Anterior cingulate cortex (tissue), 58 donors: Measurements from ENCODE around the gene AGRP.

Experiments
- DNase-seq, 58 donors: peaks; one replicate each; lab custom pipeline; 2025; lab: John Stamatoyannopoulos, UW

Gene AGRP

GRCh38 chr16:67447508-67448076 lies 35.8 kb downstream of the AGRP start:
- peak in 2 of 58 donors; percentile 7 to 16 for DNase-seq

- DNase-seq, result no peak
Observed at GRCh38 chr16:67446968-67447507, 36.3 kb downstream of the AGRP start.

- peak in 3 of 58 donors; percentile 17 to 31 (median 22) for DNase-seq
Observed at GRCh38 chr16:67445913-67446907, 37.1 kb downstream of the AGRP start.

GRCh38 chr16:67445441-67445912 lies 37.9 kb downstream of the AGRP start:
- no peak for DNase-seq

GRCh38 chr16:67445126-67445426 lies 38.3 kb downstream of the AGRP start:
- DNase-seq, result no peak

- DNase-seq, result no peak
Observed at GRCh38 chr16:67444259-67445125, 38.9 kb downstream of the AGRP start.

- DNase-seq, result no peak
Observed at GRCh38 chr16:67443265-67443664, 40.1 kb downstream of the AGRP start.

- DNase-seq, result no peak
Observed at GRCh38 chr16:67442581-67443255, 40.6 kb downstream of the AGRP start.

GRCh38 chr16:67441907-67442306 lies 41.4 kb downstream of the AGRP start:
- no peak for DNase-seq

- peak in 26 of 58 donors; percentile 7 to 73 (median 34) for DNase-seq
Observed at GRCh38 chr16:67441271-67441753, 42.0 kb downstream of the AGRP start.

GRCh38 chr16:67438824-67439393 lies 44.4 kb downstream of the AGRP start:
- no peak for DNase-seq

GRCh38 chr16:67438098-67438791 lies 45.1 kb downstream of the AGRP start:
- no peak for DNase-seq

GRCh38 chr16:67437513-67437912 lies 45.8 kb downstream of the AGRP start:
- no peak for DNase-seq

- no peak for DNase-seq
Observed at GRCh38 chr16:67436640-67437193, 46.6 kb downstream of the AGRP start.

- DNase-seq, result no peak
Observed at GRCh38 chr16:67435758-67436164, 47.6 kb downstream of the AGRP start.

GRCh38 chr16:67433131-67433719 lies 50.1 kb downstream of the AGRP start:
- DNase-seq, result no peak
